ENCODE data around the gene COL9A2.
A peak's percentile ranks its signal among the peaks of the same experiment; 100 is the strongest.

COL9A2 gene

GRCh38 chr1:40301541-40302299, 15.4 kb downstream of the COL9A2 start:
- DNase-seq, result no peak

- no peak for DNase-seq
These were observed 16.0 kb downstream of the COL9A2 start for GRCh38 chr1:40301066-40301465.

- DNase-seq, result no peak
These were observed 16.4 kb downstream of the COL9A2 start for GRCh38 chr1:40300651-40301050.

GRCh38 chr1:40300249-40300567, 16.9 kb downstream of the COL9A2 start:
- no peak for DNase-seq

- DNase-seq, result no peak
These were observed 17.5 kb downstream of the COL9A2 start for GRCh38 chr1:40299366-40300248.

- DNase-seq, result no peak
These were observed 25.8 kb downstream of the COL9A2 start for GRCh38 chr1:40291293-40291692.

- no peak for DNase-seq
These were observed 35.2 kb downstream of the COL9A2 start for GRCh38 chr1:40281853-40282252.

- DNase-seq, result no peak
These were observed 41.0 kb downstream of the COL9A2 start for GRCh38 chr1:40276122-40276521.

GRCh38 chr1:40274331-40274730, 42.8 kb downstream of the COL9A2 start:
- no peak for DNase-seq

- no peak for DNase-seq
These were observed 43.4 kb downstream of the COL9A2 start for GRCh38 chr1:40273547-40274166.

- DNase-seq, result no peak
These were observed 44.4 kb downstream of the COL9A2 start for GRCh38 chr1:40272653-40273213.

GRCh38 chr1:40270152-40270834, 46.8 kb downstream of the COL9A2 start:
- DNase-seq, result no peak

GRCh38 chr1:40268211-40268610, 48.9 kb downstream of the COL9A2 start:
- no peak for DNase-seq

- no peak for DNase-seq
These were observed 49.3 kb downstream of the COL9A2 start for GRCh38 chr1:40267767-40268187.

GRCh38 chr1:40266786-40267535, 50.1 kb downstream of the COL9A2 start:
- no peak for DNase-seq

- DNase-seq, result no peak
These were observed 51.2 kb downstream of the COL9A2 start for GRCh38 chr1:40265919-40266318.

GRCh38 chr1:40265298-40265697, 51.8 kb downstream of the COL9A2 start:
- DNase-seq, result no peak

- DNase-seq, result peak; percentile 11
These were observed 52.7 kb downstream of the COL9A2 start for GRCh38 chr1:40264354-40264781.

GRCh38 chr1:40258445-40258769, 58.7 kb downstream of the COL9A2 start:
- no peak for DNase-seq

- DNase-seq, result peak; percentile 95
These were observed 59.2 kb downstream of the COL9A2 start, which contains the start of gene ZMPSTE24 for GRCh38 chr1:40257688-40258444. ZMPSTE24 (plus strand) TSS chr1:40258236; CDS start chr1:40258272, 36 bp downstream.

GRCh38 chr1:40257313-40257687, 59.8 kb downstream of the COL9A2 start:
- DNase-seq, result no peak
